Hepatocyte (in vitro differentiated cells): ENCODE measurements around the gene TAS2R30. TPM values are rescaled to one million over a fixed set of nuclear protein-coding genes. Genes with fewer than 3 reads are reported as not detected.

Source experiments
- DNase-seq: peaks from one replicate; pipeline ENCODE4 v3.0.0-alpha.2; 2016; ENCODE audit warnings: low spot score
- H2AFZ ChIP-seq: fragments of 200-600 bp; sonication (generic); 2 replicates; pipeline ENCODE4 v1.6.0; 2016; ENCODE audit warnings: antibody characterized with exemption, mild to moderate bottlenecking
- H3K27ac ChIP-seq: fragments of 200-600 bp; sonication (generic); 2 replicates; pipeline ENCODE4 v1.5.1; 2016; ENCODE audit warnings: mild to moderate bottlenecking
- H3K27me3 ChIP-seq: fragments of 200-600 bp; sonication (generic); 2 replicates; pipeline ENCODE4 v1.6.1; 2016
- H3K36me3 ChIP-seq: fragments of 200-600 bp; sonication (generic); replicated peaks from 2 replicates; pipeline ENCODE4 v1.5.1; 2016; ENCODE audit warnings: low read depth; ENCODE audit not compliant: insufficient read depth
- H3K4me1 ChIP-seq: fragments of 200-600 bp; sonication (generic); 2 replicates; pipeline ENCODE4 v1.5.1; 2016; ENCODE audit warnings: mild to moderate bottlenecking, moderate library complexity; ENCODE audit not compliant: insufficient read depth
- H3K4me2 ChIP-seq: fragments of 200-600 bp; sonication (generic); 2 replicates; pipeline ENCODE4 v1.6.0; 2016
- H3K4me3 ChIP-seq: fragments of 200-600 bp; sonication (generic); 2 replicates; pipeline ENCODE4 v1.5.1; 2016; ENCODE audit warnings: mild to moderate bottlenecking
- H3K79me2 ChIP-seq: fragments of 200-600 bp; sonication (generic); 2 replicates; pipeline ENCODE4 v1.6.0; 2017; ENCODE audit warnings: mild to moderate bottlenecking
- H3K9me2 ChIP-seq: fragments of 200-600 bp; sonication (generic); replicated peaks from 2 replicates; pipeline ENCODE4 v1.6.0; 2017; ENCODE audit warnings: mild to moderate bottlenecking; ENCODE audit not compliant: insufficient read depth
- H3K9me3 ChIP-seq: fragments of 200-600 bp; sonication (generic); 2 replicates; pipeline ENCODE4 v1.5.1; 2016; ENCODE audit warnings: low read depth, mild to moderate bottlenecking
- H4K20me1 ChIP-seq: fragments of 200-600 bp; sonication (generic); 2 replicates; pipeline ENCODE4 v1.6.0; 2016; ENCODE audit warnings: mild to moderate bottlenecking; ENCODE audit not compliant: insufficient read depth, poor library complexity, severe bottlenecking
- CTCF ChIP-seq: fragments of 200-600 bp; sonication (generic); IDR thresholded peaks from 2 replicates; pipeline ENCODE4 v1.5.1; 2016; ENCODE audit warnings: antibody characterized with exemption, mild to moderate bottlenecking; ENCODE audit not compliant: poor library complexity
- EZH2 ChIP-seq: fragments of 200-600 bp; sonication (generic); IDR thresholded peaks from 2 replicates; pipeline ENCODE4 v1.6.1; 2016; ENCODE audit warnings: antibody characterized with exemption, mild to moderate bottlenecking, borderline replicate concordance
- EZH2phosphoT487 ChIP-seq: fragments of 200-600 bp; sonication (generic); IDR thresholded peaks from one replicate; pipeline ENCODE4 v1.6.1; 2018; ENCODE audit warnings: antibody characterized with exemption, mild to moderate bottlenecking, low read depth, moderate library complexity; ENCODE audit not compliant: unreplicated experiment, severe bottlenecking
- WGBS: methylation state at CpG from one replicate; pipeline ENCODE4 v1.1.6; 2016; ENCODE audit warnings: low lambda C conversion rate; ENCODE audit errors: missing lambda C conversion rate; 5-methylcytosine and 5-hydroxymethylcytosine counted together
- polyA plus RNA-seq: library from polyadenylated mRNA; unstranded; fragments of >200 nt; fragmentation: Nextera tagmentation; extraction: Ambion mirVana; gene quantifications from 2 replicates; pipeline ENCODE4 v1.2.1, GENCODE V29; 2016
- small RNA-seq: library from RNA; depleted of rRNA; stranded (forward); fragments of <200 nt; gene quantifications from one replicate; pipeline ENCODE3, GENCODE V24; 2014
- total RNA-seq: library from RNA; depleted of rRNA; stranded (reverse); fragments of >200 nt; gene quantifications from 2 replicates; pipeline ENCODE4 v1.2.3, GENCODE V29; 2014

The TAS2R30 gene
- total and polyA plus RNA-seq, 2 experiments from 2014 or later, result 0.08 to 6.7 TPM

DNA sequence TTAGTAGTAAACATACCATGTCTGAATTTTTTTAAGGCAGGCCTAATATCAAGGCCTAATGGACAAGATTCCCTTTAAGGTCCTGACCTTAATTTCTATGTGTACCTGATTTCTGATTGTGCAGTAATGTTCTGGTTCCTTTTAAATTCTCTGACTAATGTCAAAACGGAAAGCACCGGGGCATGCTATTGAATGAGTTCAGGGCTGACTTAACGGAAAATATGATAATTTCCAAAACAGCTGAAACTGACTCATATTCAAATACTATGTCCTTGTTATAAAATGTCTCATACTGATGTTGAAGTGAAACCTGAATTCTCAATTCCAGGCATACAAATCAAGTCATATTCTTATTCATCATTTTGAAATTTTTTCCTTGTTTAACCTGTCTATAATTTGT, 49.0 kb downstream of the TAS2R30 start:
- H3K4me3 ChIP-seq, result no peak overlapping the region
- TF ChIP-seq CTCF, result no peak
- no peak for TF ChIP-seq EZH2phosphoT487
- TF ChIP-seq EZH2, result no peak
- H2AFZ ChIP-seq, result no peak overlapping the region
- 100% methylated on average over 3 of the region's 3 CpGs for WGBS
- H3K79me2 ChIP-seq, result no peaks in the 10 kb centered on the region
- no peaks in the 10 kb centered on the region for H3K9me2 ChIP-seq
- no peaks in the 10 kb centered on the region for H3K27me3 ChIP-seq
- no peak overlapping the region for H3K4me2 ChIP-seq
- H3K9me3 ChIP-seq, result no peaks in the 10 kb centered on the region
- no peaks in the 10 kb centered on the region for H3K36me3 ChIP-seq
- no peak overlapping the region for H3K27ac ChIP-seq
- no peaks in the 10 kb centered on the region for H3K4me1 ChIP-seq
- no peaks in the 10 kb centered on the region for H4K20me1 ChIP-seq
- DNase-seq, result no peak

Small RNA genes within 50 kb of the gene (small RNA-seq; reads per million reads assigned to genes)
- gene AC018630.1, result not detected

Other genes starting within 250 kb of the TAS2R30 start
- gene TAS2R13, start 225.1 kb downstream of the TAS2R30 start, total RNA-seq, result 2.1 and 3.2 TPM in 2 replicates
- gene TAS2R13, start 225.1 kb downstream of the TAS2R30 start, polyA plus RNA-seq, result not detected in 2 replicates
- not detected in 2 replicates for gene PRH2, start 205.4 kb downstream of the TAS2R30 start, total RNA-seq
- gene PRH2, start 205.4 kb downstream of the TAS2R30 start, polyA plus RNA-seq, result 0.36 TPM in 1 of 2 replicates, not detected in the other
- gene TAS2R14, start 195.4 kb downstream of the TAS2R30 start, total RNA-seq, result 5.6 and 6.6 TPM in 2 replicates
- 0.59 and 0.64 TPM in 2 replicates for gene TAS2R14, start 195.4 kb downstream of the TAS2R30 start, polyA plus RNA-seq
- gene TAS2R50, start 147.7 kb downstream of the TAS2R30 start, total RNA-seq, result 1.5 and 2.0 TPM in 2 replicates
- not detected in 2 replicates for gene TAS2R50, start 147.7 kb downstream of the TAS2R30 start, polyA plus RNA-seq
- gene TAS2R20, start 136.3 kb downstream of the TAS2R30 start, total RNA-seq, result 5.1 and 6.3 TPM in 2 replicates
- gene TAS2R20, start 136.3 kb downstream of the TAS2R30 start, polyA plus RNA-seq, result 0.36 and 0.41 TPM in 2 replicates
- gene TAS2R19, start 112.0 kb downstream of the TAS2R30 start, total RNA-seq, result 4.4 and 7.4 TPM in 2 replicates
- 0.16 and 1.4 TPM in 2 replicates for gene TAS2R19, start 112.0 kb downstream of the TAS2R30 start, polyA plus RNA-seq
- gene TAS2R31, start 103.2 kb downstream of the TAS2R30 start, total RNA-seq, result 6.2 and 9.4 TPM in 2 replicates
- 0.17 TPM in 1 of 2 replicates, not detected in the other for gene TAS2R31, start 103.2 kb downstream of the TAS2R30 start, polyA plus RNA-seq
- gene TAS2R46, start 72.3 kb downstream of the TAS2R30 start, total RNA-seq, result 2.6 and 2.9 TPM in 2 replicates
- not detected in 2 replicates for gene TAS2R46, start 72.3 kb downstream of the TAS2R30 start, polyA plus RNA-seq
- 2.6 and 2.8 TPM in 2 replicates for gene TAS2R43, start 42.3 kb downstream of the TAS2R30 start, total RNA-seq
- 0.44 and 0.69 TPM in 2 replicates for gene TAS2R43, start 42.3 kb downstream of the TAS2R30 start, polyA plus RNA-seq
- gene SMIM10L1, start 36.5 kb upstream of the TAS2R30 start, total RNA-seq, result 12.5 and 13.1 TPM in 2 replicates
- 8.8 and 11.5 TPM in 2 replicates for gene SMIM10L1, start 36.5 kb upstream of the TAS2R30 start, polyA plus RNA-seq
- not detected in 2 replicates for gene TAS2R42, start 52.3 kb upstream of the TAS2R30 start, total RNA-seq
- 0.39 TPM in 1 of 2 replicates, not detected in the other for gene TAS2R42, start 52.3 kb upstream of the TAS2R30 start, polyA plus RNA-seq
- gene PRB3, start 135.1 kb upstream of the TAS2R30 start, total RNA-seq, result not detected in 2 replicates
- 0.56 TPM in 1 of 2 replicates, not detected in the other for gene PRB3, start 135.1 kb upstream of the TAS2R30 start, polyA plus RNA-seq
- not detected in 2 replicates for gene PRB4, start 175.8 kb upstream of the TAS2R30 start, total RNA-seq
- gene PRB4, start 175.8 kb upstream of the TAS2R30 start, polyA plus RNA-seq, result not detected in 2 replicates